ENCODE results near the gene CACNA1B. TPM values are rescaled to one million over a fixed set of nuclear protein-coding genes. Genes with fewer than 3 reads are reported as not detected.
"Not testable (repeated sequence)": the region's sequence is repeated elsewhere in the genome, so short reads cannot be mapped to it uniquely, and the experiment has no call there.

Gene CACNA1B
- total and polyA plus RNA-seq, 2 of the 13 experiments (the other 11 are each of a cell fraction or from before 2014, with no cell fraction given), result under 0.01 to 0.04 TPM

- no peak overlapping the region for H3K9ac ChIP-seq (ENCODE audit: insufficient read depth, low read depth, low read length)
- no TSS peak for BruUV-seq (replicated peaks)
- no peak overlapping the region for H3K4me2 ChIP-seq (ENCODE audit: low read depth, low read length)
- CTCF ChIA-PET (ENCODE audit: low intra/inter-chr PET ratio, low total read pairs), result no interaction called here
- no peaks in the 10 kb centered on the region for H3K9me3 ChIP-seq (ENCODE audit: low read length)
- in situ Hi-C loops (cut with HindIII; ENCODE audit: extremely low pct_ligation_motif_present, low pct_unique_long_range_greater_than_20kb), result no loop called here
- no peak for DNase-seq (ENCODE audit: low spot score)
- H3K4me1 ChIP-seq (ENCODE audit: insufficient read depth, low read length), result no peaks in the 10 kb centered on the region
- no peak for ATAC-seq
- H2AFZ ChIP-seq (ENCODE audit: low read length), result no peak overlapping the region
- no peak for FAIRE-seq
- intact Hi-C loops (cut with micrococcal nuclease; ENCODE audit: unreplicated experiment), result no loop called here
- no peak overlapping the region for H3K4me3 ChIP-seq (replicated peaks in 1 of 3; ENCODE audit: insufficient read depth in 1 of 3, low read depth in 2 of 3, low read length in 3 of 3)
- H3K36me3 ChIP-seq (replicated peaks in 1 of 2; ENCODE audit: control insufficient read depth in 1 of 2, insufficient read depth in 2 of 2, low read length in 2 of 2), result no peaks in the 10 kb centered on the region
- 0 out of 2 replicates have a peak, but pooled peaks cover 2% of the 10 kb centered on the region for H4K20me1 ChIP-seq (ENCODE audit: insufficient read depth, low read length)
- H3K27me3 ChIP-seq (ENCODE audit: control insufficient read depth in 1 of 2, insufficient read depth in 2 of 2, low read length in 2 of 2), result peaks cover 3 to 43% of the 10 kb centered on the region in 2 experiments; a peak in 3 of 5 replicates
- H3K79me2 ChIP-seq (ENCODE audit: insufficient read depth, low read length), result no peaks in the 10 kb centered on the region
- H3K27ac ChIP-seq (ENCODE audit: extremely low read length, insufficient read depth, low read length), result no peak overlapping the region
- 52% methylated on average over 34 of the region's 36 CpGs for WGBS (ENCODE audit: low lambda C conversion rate)
- TF ChIP-seq ZNF549 (CRISPR knock-in tag; IDR thresholded peaks at IDR 0.05), result no peak
- POLR2A ChIA-PET, result no interaction called here
Measured at GRCh38 chr9:138112791-138113600, 235.4 kb downstream of the CACNA1B start.

GRCh38 chr9:138113701-138114325 lies 236.2 kb downstream of the CACNA1B start:
- H3K9ac ChIP-seq (ENCODE audit: insufficient read depth, low read depth, low read length); H3K9me3 ChIP-seq (ENCODE audit: low read length); in situ Hi-C loops (cut with HindIII; ENCODE audit: extremely low pct_ligation_motif_present, low pct_unique_long_range_greater_than_20kb); DNase-seq (ENCODE audit: low spot score); FAIRE-seq; intact Hi-C loops (cut with micrococcal nuclease; ENCODE audit: unreplicated experiment); H3K36me3 ChIP-seq (replicated peaks in 1 of 2; ENCODE audit: control insufficient read depth in 1 of 2, insufficient read depth in 2 of 2, low read length in 2 of 2); H4K20me1 ChIP-seq (ENCODE audit: insufficient read depth, low read length); ATAC-seq; H3K4me2 ChIP-seq (ENCODE audit: low read depth, low read length); H3K4me1 ChIP-seq (ENCODE audit: insufficient read depth, low read length); BruUV-seq (replicated peaks); POLR2A ChIA-PET; CTCF ChIA-PET (ENCODE audit: low intra/inter-chr PET ratio, low total read pairs); H3K4me3 ChIP-seq (replicated peaks in 1 of 3; ENCODE audit: insufficient read depth in 1 of 3, low read depth in 2 of 3, low read length in 3 of 3); H3K79me2 ChIP-seq (ENCODE audit: insufficient read depth, low read length); H3K27ac ChIP-seq (ENCODE audit: extremely low read length, insufficient read depth, low read length); H2AFZ ChIP-seq (ENCODE audit: low read length): not testable (repeated sequence)
- peaks cover 3 to 43% of the 10 kb centered on the region in 2 experiments; a peak in 3 of 5 replicates for H3K27me3 ChIP-seq (ENCODE audit: control insufficient read depth in 1 of 2, insufficient read depth in 2 of 2, low read length in 2 of 2)
- 64% methylated on average over 19 of the region's 23 CpGs for WGBS (ENCODE audit: low lambda C conversion rate)

Data from HepG2 (cell line).